Astrocyte (in vitro differentiated cells and primary cell): ENCODE results near the gene UNC5A. TPM values are rescaled to one million over a fixed set of nuclear protein-coding genes. Genes with fewer than 3 reads are reported as not detected.

Experiments used
- DNase-seq: peaks from one replicate; pipeline ENCODE4 v3.0.0-alpha.2; 2010; ENCODE audit warnings: low read depth
- FAIRE-seq: peaks from 2 replicates; lab custom pipeline; 2011; peaks lifted over from hg19 to GRCh38; lab: Jason Lieb, UNC
- H2AFZ ChIP-seq: 2 replicates; pipeline ENCODE4 v1.6.0; 2012; ENCODE audit warnings: low read depth, low read length, inconsistent platforms
- H3K27ac ChIP-seq: 2 replicates; pipeline ENCODE4 v1.5.1; 2011; ENCODE audit warnings: low read depth, low read length, inconsistent platforms
- H3K27me3 ChIP-seq: 2 replicates; pipeline ENCODE4 v1.6.0; 2011; ENCODE audit warnings: low read length, inconsistent platforms; ENCODE audit not compliant: insufficient read depth
- H3K36me3 ChIP-seq: 2 replicates; pipeline ENCODE4 v1.5.1; 2011; ENCODE audit warnings: low read length, inconsistent platforms; ENCODE audit not compliant: insufficient read depth
- H3K4me1 ChIP-seq: 2 replicates; pipeline ENCODE4 v1.5.1; 2011; ENCODE audit warnings: low read length, inconsistent platforms; ENCODE audit not compliant: insufficient read depth
- H3K4me2 ChIP-seq: 2 replicates; pipeline ENCODE4 v1.6.0; 2012; ENCODE audit warnings: low read length, inconsistent platforms
- H3K4me3 ChIP-seq: 2 replicates; pipeline ENCODE4 v1.5.1; 2011; ENCODE audit warnings: low read depth, mild to moderate bottlenecking, low read length, inconsistent platforms; ENCODE audit not compliant: insufficient read depth
- H3K79me2 ChIP-seq: 2 replicates; pipeline ENCODE4 v1.6.0; 2012; ENCODE audit warnings: mild to moderate bottlenecking, low read length, inconsistent platforms; ENCODE audit not compliant: insufficient read depth
- H3K9ac ChIP-seq: 2 replicates; pipeline ENCODE4 v1.6.0; 2012; ENCODE audit warnings: mild to moderate bottlenecking, low read length, inconsistent platforms
- H3K9me3 ChIP-seq: 2 replicates; pipeline ENCODE4 v1.5.1; 2012; ENCODE audit warnings: low read depth, mild to moderate bottlenecking, low read length, inconsistent platforms; ENCODE audit not compliant: insufficient read depth
- H4K20me1 ChIP-seq: 2 replicates; pipeline ENCODE4 v1.6.0; 2012; ENCODE audit warnings: low read length, inconsistent platforms; ENCODE audit not compliant: insufficient read depth
- H3K27ac Mint-ChIP-seq: one replicate; pipeline ENCODE4 v1.8.0; 2021; ENCODE audit warnings: mild to moderate bottlenecking, mixed read lengths; ENCODE audit not compliant: unreplicated experiment
- H3K27me3 Mint-ChIP-seq: one replicate; pipeline ENCODE4 v1.8.0; 2021; ENCODE audit warnings: low read depth, mixed read lengths; ENCODE audit not compliant: unreplicated experiment
- H3K36me3 Mint-ChIP-seq: one replicate; pipeline ENCODE4 v1.8.0; 2021; ENCODE audit warnings: low read depth, mixed read lengths; ENCODE audit not compliant: unreplicated experiment
- H3K4me1 Mint-ChIP-seq: one replicate; pipeline ENCODE4 v1.8.0; 2021; ENCODE audit warnings: low read depth, mixed read lengths; ENCODE audit not compliant: unreplicated experiment
- H3K4me3 Mint-ChIP-seq: one replicate; pipeline ENCODE4 v1.8.0; 2021; ENCODE audit warnings: mild to moderate bottlenecking, moderate library complexity, mixed read lengths; ENCODE audit not compliant: unreplicated experiment
- H3K9me3 Mint-ChIP-seq: one replicate; pipeline ENCODE4 v1.8.0; 2021; ENCODE audit warnings: mild to moderate bottlenecking, mixed read lengths; ENCODE audit not compliant: unreplicated experiment
- CTCF ChIP-seq: IDR thresholded peaks from 2 replicates; pipeline ENCODE4 v1.5.1; 2011; ENCODE audit warnings: low read depth, mild to moderate bottlenecking, inconsistent platforms, low read length, moderate library complexity; ENCODE audit not compliant: insufficient read depth
- EZH2 ChIP-seq: IDR thresholded peaks from 2 replicates; pipeline ENCODE4 v1.6.1; 2012; ENCODE audit warnings: mild to moderate bottlenecking, low read length, inconsistent platforms; ENCODE audit not compliant: insufficient read depth
- total RNA-seq: library from RNA; stranded (reverse); gene quantifications from 2 replicates; pipeline ENCODE4 v1.2.1, GENCODE V29; 2021

UNC5A gene
- total RNA-seq, 1 donor from 2014 or later: 0.70 TPM

- Histone ChIP-seq H3K27ac (no peak overlapping the region), H3K79me2 (no peaks in the 10 kb centered on the region), H3K4me1 (no peaks in the 10 kb centered on the region), H3K4me3 (no peak overlapping the region), H3K9ac (no peak overlapping the region), H4K20me1 (no peaks in the 10 kb centered on the region), H2AFZ (no peak overlapping the region), H3K27me3 (peaks cover 13% of the 10 kb centered on the region), H3K9me3 (no peaks in the 10 kb centered on the region), H3K4me2 (peak overlapping the region; percentile 48), H3K36me3 (no peaks in the 10 kb centered on the region)
- Mint-ChIP-seq H3K4me3 (no peak overlapping the region), H3K36me3 (peaks cover 3% of the 10 kb centered on the region), H3K27me3 (peaks cover 42% of the 10 kb centered on the region), H3K27ac (no peak overlapping the region), H3K4me1 (peaks cover 3% of the 10 kb centered on the region), H3K9me3 (peaks cover 4% of the 10 kb centered on the region)
- DNase-seq (no peak), FAIRE-seq (no peak)
- no peak for TF ChIP-seq CTCF
- no peak for TF ChIP-seq EZH2
Measured at GRCh38 chr5:176845392-176845713, 35.0 kb downstream of the UNC5A start.

GRCh38 chr5:176846335-176847140 lies 36.2 kb downstream of the UNC5A start:
- Mint-ChIP-seq H3K27ac (no peak overlapping the region), H3K4me1 (peaks cover 3% of the 10 kb centered on the region), H3K9me3 (peaks cover 4% of the 10 kb centered on the region), H3K36me3 (peaks cover 1% of the 10 kb centered on the region), H3K4me3 (no peak overlapping the region), H3K27me3 (peaks cover 34% of the 10 kb centered on the region)
- Histone ChIP-seq H3K36me3 (no peaks in the 10 kb centered on the region), H3K4me2 (no peak overlapping the region), H3K9me3 (no peaks in the 10 kb centered on the region), H3K4me3 (no peak overlapping the region), H3K27me3 (peaks cover 3% of the 10 kb centered on the region), H3K4me1 (no peaks in the 10 kb centered on the region), H2AFZ (no peak overlapping the region), H4K20me1 (no peaks in the 10 kb centered on the region), H3K27ac (no peak overlapping the region), H3K79me2 (no peaks in the 10 kb centered on the region), H3K9ac (no peak overlapping the region)
- no peak for TF ChIP-seq CTCF
- peak; percentile 66 for TF ChIP-seq EZH2
- FAIRE-seq: no peak
- no peak for DNase-seq

- Histone ChIP-seq H3K79me2 (no peaks in the 10 kb centered on the region), H3K4me3 (no peak overlapping the region), H3K9me3 (no peaks in the 10 kb centered on the region), H3K9ac (no peak overlapping the region), H3K27ac (no peak overlapping the region), H3K4me1 (no peaks in the 10 kb centered on the region), H3K4me2 (no peak overlapping the region), H3K36me3 (no peaks in the 10 kb centered on the region), H2AFZ (no peak overlapping the region), H3K27me3 (peaks cover 5% of the 10 kb centered on the region), H4K20me1 (no peaks in the 10 kb centered on the region)
- Mint-ChIP-seq H3K36me3 (peaks cover 1% of the 10 kb centered on the region), H3K27me3 (peaks cover 35% of the 10 kb centered on the region), H3K4me3 (no peak overlapping the region), H3K27ac (no peak overlapping the region), H3K4me1 (peaks cover 3% of the 10 kb centered on the region), H3K9me3 (peaks cover 4% of the 10 kb centered on the region)
- TF ChIP-seq CTCF (no peak), EZH2 (peak; percentile 47)
- FAIRE-seq (no peak), DNase-seq (no peak)
Measured at GRCh38 chr5:176847148-176847547, 36.8 kb downstream of the UNC5A start.
